Cerebellar nuclear complex (tissue), 1 donor: ENCODE measurements around the gene STEAP1B.

ENCODE experiments used
- DNase-seq, 2 experiments: peaks; one replicate each; lab custom pipeline; 2025; lab: John Stamatoyannopoulos, UW

STEAP1B gene

DNA sequence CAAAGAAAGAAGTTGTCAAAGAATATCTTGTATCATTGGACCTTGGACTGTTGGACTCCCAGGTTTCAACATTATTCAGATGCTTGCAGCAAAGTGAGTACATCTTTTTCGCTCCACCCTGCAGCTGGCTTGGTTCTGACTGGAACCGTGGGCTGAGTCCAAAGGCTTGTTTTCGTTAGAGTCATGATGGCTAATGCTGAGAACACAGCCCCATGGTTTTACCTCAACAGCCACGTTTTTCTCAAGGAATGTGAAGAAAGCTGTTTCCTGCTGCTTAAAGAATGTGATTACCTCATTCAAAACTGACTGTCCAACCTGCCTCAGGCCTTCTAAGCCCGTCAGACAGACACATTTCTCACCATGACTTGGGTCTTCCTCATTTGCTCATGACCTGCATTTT lies 69.5 kb downstream of the STEAP1B start:
- no peak for DNase-seq

- no peak for DNase-seq
Measured at GRCh38 chr7:22429386-22429785, 70.6 kb downstream of the STEAP1B start.

DNA sequence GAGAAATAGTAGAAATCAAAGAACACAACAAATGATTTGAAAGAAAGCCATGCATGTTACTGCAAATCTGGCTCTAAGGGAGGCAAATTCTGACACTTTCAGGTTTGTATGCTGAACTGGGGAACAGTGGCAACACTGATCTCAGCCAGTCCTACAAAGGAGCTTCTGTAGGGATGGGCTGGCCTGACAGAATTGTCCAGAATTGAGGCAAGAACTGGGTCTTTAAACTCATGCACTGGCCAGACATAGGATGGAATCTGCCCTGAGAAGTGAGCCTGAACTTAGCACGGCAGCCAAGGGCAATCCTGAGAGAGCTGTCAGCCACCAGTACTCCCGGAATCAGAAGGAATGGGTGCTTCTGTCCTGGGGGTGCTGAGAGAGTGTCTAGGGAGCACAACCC lies 72.1 kb downstream of the STEAP1B start:
- DNase-seq: no peak

DNA sequence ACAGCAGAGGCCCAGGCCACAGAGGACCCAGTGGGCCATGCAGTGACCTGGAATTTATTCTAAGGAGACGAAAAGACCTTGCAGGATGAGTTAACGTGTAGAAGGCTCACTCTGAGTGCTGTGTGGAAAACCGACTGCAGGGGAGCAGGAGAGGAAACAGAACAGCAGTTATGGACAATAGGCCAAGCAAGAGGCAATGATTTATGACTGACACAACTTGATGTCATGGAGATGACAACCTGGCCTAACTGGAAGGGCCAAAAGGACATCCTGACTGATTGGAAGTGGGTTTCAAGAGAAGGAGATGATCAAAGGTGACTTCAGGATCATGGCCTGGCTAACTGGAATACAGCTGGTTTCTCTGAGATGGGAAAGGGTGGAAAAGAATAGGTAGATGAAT lies 72.9 kb downstream of the STEAP1B start:
- DNase-seq: no peak

- no peak for DNase-seq
Measured at GRCh38 chr7:22426463-22427094, 73.4 kb downstream of the STEAP1B start.

DNA sequence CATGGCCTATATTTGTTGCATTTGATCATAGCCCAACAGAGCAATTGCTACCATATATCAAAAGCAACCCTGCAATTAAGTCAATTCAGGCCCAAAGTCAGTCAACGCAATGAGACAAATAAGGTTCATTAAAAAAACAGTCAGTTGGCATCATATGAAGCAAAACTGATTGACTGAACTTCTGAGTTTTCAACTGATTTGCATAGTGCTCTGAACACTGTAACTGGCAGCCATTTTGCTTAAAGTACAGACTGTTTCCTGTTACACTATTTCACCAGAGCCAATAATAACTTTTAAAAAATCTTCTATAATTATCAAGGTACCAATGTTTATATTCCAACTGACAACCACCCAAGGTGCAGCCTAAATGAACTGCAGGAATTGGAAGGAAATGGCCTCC lies 74.6 kb downstream of the STEAP1B start:
- no peak for DNase-seq

DNA sequence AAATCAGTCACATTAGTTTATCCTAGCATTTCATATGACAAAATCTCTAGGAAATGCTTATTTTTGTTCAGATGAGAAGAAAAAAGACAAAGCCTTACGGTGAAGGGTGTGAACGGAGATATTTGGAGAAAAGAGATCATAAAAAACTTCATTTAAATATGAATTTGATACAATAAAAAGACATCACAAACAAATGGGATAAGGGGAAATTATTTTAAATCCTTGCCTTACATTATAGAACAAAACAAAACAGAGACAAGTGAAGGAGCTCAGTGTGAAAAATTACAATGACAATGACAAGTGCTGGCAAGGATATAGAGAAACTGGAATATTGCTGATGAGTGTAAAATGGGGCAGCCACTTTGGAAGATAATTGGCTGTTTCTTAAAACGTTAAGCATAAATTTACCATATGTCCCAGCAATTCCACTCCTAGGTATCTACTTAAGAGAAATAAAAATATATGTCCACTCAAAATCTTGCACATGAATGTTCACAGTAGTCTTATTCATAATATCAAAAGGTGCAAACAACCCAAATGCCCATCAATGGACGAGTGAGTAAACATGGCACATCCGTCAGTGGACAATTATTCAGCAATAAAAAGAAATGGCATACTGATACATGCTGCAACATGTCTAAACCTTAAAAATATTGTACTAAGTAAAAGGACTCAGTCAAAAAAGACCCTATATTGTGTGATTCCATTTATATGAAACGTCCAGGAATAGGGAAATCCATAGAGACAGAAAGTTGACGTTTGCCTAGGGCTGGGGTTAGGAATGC lies 77.0 kb downstream of the STEAP1B start:
- no peak for DNase-seq

DNA sequence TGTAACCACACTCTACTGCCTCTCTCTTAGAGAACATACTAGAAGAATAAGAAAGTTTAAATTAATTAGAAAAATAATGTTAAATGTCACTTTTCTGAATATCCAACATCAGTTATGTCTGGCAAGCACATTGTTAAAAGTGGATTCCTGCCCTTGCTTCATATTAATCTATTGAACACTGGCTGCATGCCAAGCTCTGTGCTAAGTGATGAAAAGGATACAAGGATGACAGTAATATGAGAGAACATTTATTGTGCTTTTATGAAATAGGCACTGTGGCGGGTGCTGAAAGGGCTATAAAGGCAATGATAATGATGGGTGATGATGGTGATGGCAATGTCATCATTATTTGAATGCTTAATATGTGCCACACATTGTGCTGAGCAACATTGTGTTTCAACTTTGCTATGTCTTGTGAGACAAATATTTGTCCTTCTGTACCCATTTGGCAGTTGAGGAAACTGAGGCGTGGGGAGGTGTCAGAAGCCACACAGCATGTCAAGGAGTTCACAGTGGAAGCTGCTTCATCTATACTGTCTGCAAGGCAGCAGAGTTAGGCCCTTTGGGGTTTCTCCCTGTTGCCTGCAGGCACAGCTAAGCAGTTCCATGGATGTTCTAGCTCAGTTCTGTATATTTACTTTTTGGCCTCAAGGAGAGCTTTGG lies 78.9 kb downstream of the STEAP1B start:
- DNase-seq: no peak

- DNase-seq: no peak
Measured at GRCh38 chr7:22420008-22420407, 80.0 kb downstream of the STEAP1B start.

GRCh38 chr7:22419488-22419887 lies 80.5 kb downstream of the STEAP1B start:
- no peak for DNase-seq

GRCh38 chr7:22418251-22419046 lies 81.5 kb downstream of the STEAP1B start:
- DNase-seq: no peak

- no peak for DNase-seq
Measured at GRCh38 chr7:22417841-22418240, 82.1 kb downstream of the STEAP1B start.

GRCh38 chr7:22417349-22417748 lies 82.6 kb downstream of the STEAP1B start:
- no peak for DNase-seq

DNA sequence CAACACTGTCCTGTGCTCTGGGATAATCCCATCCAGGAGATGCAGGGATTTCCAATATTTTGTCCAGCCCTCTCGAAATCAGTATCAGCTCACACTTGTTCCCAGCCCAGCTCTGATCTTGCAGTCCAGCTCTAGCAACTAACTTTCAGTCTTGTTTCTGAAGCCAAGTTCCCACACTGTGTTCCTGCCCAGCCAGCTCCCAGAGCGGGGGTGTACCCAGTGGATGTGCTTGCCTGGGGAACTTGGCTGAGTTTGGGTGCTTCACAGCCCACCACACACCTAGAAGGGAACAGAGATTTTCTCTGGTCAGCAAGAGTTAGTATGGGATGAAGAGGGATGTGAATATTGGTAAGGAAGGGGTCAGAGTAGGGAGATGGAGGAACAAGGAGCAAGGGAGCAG lies 85.6 kb downstream of the STEAP1B start:
- no peak for DNase-seq

- no peak for DNase-seq
Measured at GRCh38 chr7:22413211-22413610, 86.8 kb downstream of the STEAP1B start.

- DNase-seq: no peak
Measured at GRCh38 chr7:22411977-22412693, 87.9 kb downstream of the STEAP1B start.

- DNase-seq: no peak
Measured at GRCh38 chr7:22406715-22407114, 93.3 kb downstream of the STEAP1B start.

- DNase-seq: no peak
Measured at GRCh38 chr7:22404421-22405023, 95.5 kb downstream of the STEAP1B start.

GRCh38 chr7:22403344-22403743 lies 96.6 kb downstream of the STEAP1B start:
- no peak for DNase-seq

GRCh38 chr7:22402250-22402649 lies 97.7 kb downstream of the STEAP1B start:
- no peak for DNase-seq

GRCh38 chr7:22400936-22401553 lies 98.9 kb downstream of the STEAP1B start:
- DNase-seq: no peak
